DND-41 (cell line): ENCODE measurements around the gene SFXN1.

Experiments
- ATAC-seq: fragments of 200-7000 bp; cut with Tn5 transposase; 3 replicates; pipeline ENCODE4 v1.9.1; 2021; ENCODE audit warnings: low read depth; ENCODE audit not compliant: insufficient read depth
- DNase-seq: peaks from one replicate; pipeline ENCODE4 v3.0.0-alpha.2; 2020
- H2AFZ ChIP-seq: 2 replicates; pipeline ENCODE4 v1.6.0; 2012; ENCODE audit warnings: low read depth, low read length
- H3K27ac ChIP-seq: 2 replicates; pipeline ENCODE4 v1.5.1; 2012; ENCODE audit warnings: low read length, inconsistent platforms
- H3K27me3 ChIP-seq: fragments of 200-600 bp; sonication (generic); 2 replicates; pipeline ENCODE4 v1.6.0; 2012; ENCODE audit warnings: low read length, mild to moderate bottlenecking, inconsistent platforms; ENCODE audit not compliant: insufficient read depth, poor library complexity
- H3K36me3 ChIP-seq: 2 replicates; pipeline ENCODE4 v1.5.1; 2012; ENCODE audit warnings: low read length, inconsistent platforms; ENCODE audit not compliant: insufficient read depth
- H3K4me1 ChIP-seq: 2 replicates; pipeline ENCODE4 v1.5.1; 2012; ENCODE audit warnings: mild to moderate bottlenecking, low read length; ENCODE audit not compliant: insufficient read depth
- H3K4me2 ChIP-seq: 2 replicates; pipeline ENCODE4 v1.6.0; 2012; ENCODE audit warnings: mild to moderate bottlenecking, moderate library complexity, low read length, inconsistent platforms; ENCODE audit not compliant: insufficient read depth
- H3K4me3 ChIP-seq, 2 experiments: fragments of 200-600 bp in 1 of 2; shearing (Covaris generic) in 1 of 2; 2 replicates each; pipeline ENCODE4 v1.5.1; 2012 to 2016; ENCODE audit warnings: inconsistent platforms in 2 of 2, low read length in 2 of 2, mild to moderate bottlenecking in 2 of 2, low read depth in 1 of 2, moderate library complexity in 1 of 2
- H3K79me2 ChIP-seq: 2 replicates; pipeline ENCODE4 v1.6.0; 2012; ENCODE audit warnings: low read length, inconsistent platforms; ENCODE audit not compliant: insufficient read depth
- H3K9ac ChIP-seq: 2 replicates; pipeline ENCODE4 v1.6.0; 2012; ENCODE audit warnings: low read depth, mild to moderate bottlenecking, inconsistent platforms, low read length, moderate library complexity
- H3K9me3 ChIP-seq: 2 replicates; pipeline ENCODE4 v1.5.1; 2012; ENCODE audit warnings: low read length, moderate library complexity, mild to moderate bottlenecking, inconsistent platforms; ENCODE audit not compliant: insufficient read depth, severe bottlenecking
- H4K20me1 ChIP-seq: 2 replicates; pipeline ENCODE4 v1.6.0; 2012; ENCODE audit warnings: low read length; ENCODE audit not compliant: insufficient read depth
- EZH2 ChIP-seq: IDR thresholded peaks from 3 replicates; pipeline ENCODE4 v1.6.1; 2012; ENCODE audit warnings: borderline replicate concordance, low read depth, mild to moderate bottlenecking, moderate library complexity, low read length, inconsistent platforms; ENCODE audit not compliant: severe bottlenecking
- TF ChIP-seq, protein P1 (sequence below): IDR thresholded peaks from 2 replicates; pipeline ENCODE4 v1.5.1; 2012; ENCODE audit warnings: borderline replicate concordance, low read length, moderate library complexity, mild to moderate bottlenecking; ENCODE audit not compliant: poor library complexity, severe bottlenecking; ENCODE audit errors: extremely low read depth

The SFXN1 gene

DNA sequence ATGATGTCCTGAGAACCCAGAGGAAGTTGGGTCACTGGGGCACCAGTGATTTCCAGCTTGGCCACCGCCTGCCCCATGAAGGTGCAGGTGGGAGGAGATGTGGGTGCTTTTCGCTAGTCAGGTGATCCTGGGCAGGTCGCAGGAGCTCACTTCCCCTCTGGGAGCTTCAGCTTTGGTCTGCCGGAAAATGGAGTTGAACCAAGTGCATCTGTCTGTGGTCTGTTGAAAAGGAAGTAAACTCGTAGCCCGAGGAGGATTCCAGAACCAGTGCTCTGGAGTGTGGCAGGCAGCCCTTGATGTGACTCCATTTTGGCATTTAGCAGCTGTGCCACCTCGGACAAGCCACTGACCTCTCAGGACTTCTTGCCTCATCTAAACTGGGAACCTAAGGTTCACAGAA is 97.7 kb downstream of the SFXN1 start:
- Histone ChIP-seq H3K27me3 (no peaks in the 10 kb centered on the region), H2AFZ (no peak overlapping the region), H3K4me1 (no peaks in the 10 kb centered on the region), H3K36me3 (no peaks in the 10 kb centered on the region), H3K4me3 (no peak overlapping the region), H4K20me1 (no peaks in the 10 kb centered on the region), H3K4me2 (no peak overlapping the region), H3K79me2 (no peaks in the 10 kb centered on the region), H3K9me3 (no peaks in the 10 kb centered on the region), H3K27ac (no peak overlapping the region), H3K9ac (no peak overlapping the region)
- DNase-seq (no peak), ATAC-seq (no peak)
- no peak for TF ChIP-seq EZH2
- TF ChIP-seq, protein P1, sequence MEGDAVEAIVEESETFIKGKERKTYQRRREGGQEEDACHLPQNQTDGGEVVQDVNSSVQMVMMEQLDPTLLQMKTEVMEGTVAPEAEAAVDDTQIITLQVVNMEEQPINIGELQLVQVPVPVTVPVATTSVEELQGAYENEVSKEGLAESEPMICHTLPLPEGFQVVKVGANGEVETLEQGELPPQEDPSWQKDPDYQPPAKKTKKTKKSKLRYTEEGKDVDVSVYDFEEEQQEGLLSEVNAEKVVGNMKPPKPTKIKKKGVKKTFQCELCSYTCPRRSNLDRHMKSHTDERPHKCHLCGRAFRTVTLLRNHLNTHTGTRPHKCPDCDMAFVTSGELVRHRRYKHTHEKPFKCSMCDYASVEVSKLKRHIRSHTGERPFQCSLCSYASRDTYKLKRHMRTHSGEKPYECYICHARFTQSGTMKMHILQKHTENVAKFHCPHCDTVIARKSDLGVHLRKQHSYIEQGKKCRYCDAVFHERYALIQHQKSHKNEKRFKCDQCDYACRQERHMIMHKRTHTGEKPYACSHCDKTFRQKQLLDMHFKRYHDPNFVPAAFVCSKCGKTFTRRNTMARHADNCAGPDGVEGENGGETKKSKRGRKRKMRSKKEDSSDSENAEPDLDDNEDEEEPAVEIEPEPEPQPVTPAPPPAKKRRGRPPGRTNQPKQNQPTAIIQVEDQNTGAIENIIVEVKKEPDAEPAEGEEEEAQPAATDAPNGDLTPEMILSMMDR, result no peak

DNA sequence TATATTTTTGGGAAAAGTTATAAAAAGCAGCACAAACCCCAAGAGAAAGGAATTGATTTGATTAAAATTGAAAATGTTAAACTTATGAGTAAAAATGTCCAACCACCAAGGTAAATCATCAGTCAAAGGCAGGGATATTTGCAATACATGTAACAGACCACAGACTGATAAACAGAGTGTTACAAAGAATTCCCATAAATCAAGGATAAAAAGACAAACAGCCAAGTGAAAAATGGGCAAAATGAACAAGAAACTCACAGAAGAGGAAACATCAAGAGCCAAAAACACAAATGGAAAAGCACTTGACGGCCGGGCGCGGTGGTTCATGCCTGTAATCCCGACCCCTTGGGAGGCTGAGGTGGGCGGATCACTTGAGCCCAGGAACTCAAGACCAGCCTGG is 98.2 kb downstream of the SFXN1 start:
- Histone ChIP-seq H3K4me2 (no peak overlapping the region), H3K9me3 (no peaks in the 10 kb centered on the region)

More for the DNA sequence above, 98.2 kb downstream of the SFXN1 start:
- Histone ChIP-seq H3K27me3 (no peaks in the 10 kb centered on the region), H3K36me3 (no peaks in the 10 kb centered on the region), H2AFZ (no peak overlapping the region), H3K4me1 (no peaks in the 10 kb centered on the region), H4K20me1 (no peaks in the 10 kb centered on the region), H3K9ac (no peak overlapping the region), H3K79me2 (no peaks in the 10 kb centered on the region), H3K4me3 (no peak overlapping the region), H3K27ac (no peak overlapping the region)
- ATAC-seq, result no peak
- no peak for TF ChIP-seq EZH2
- TF ChIP-seq, protein P1, result no peak
- no peak for DNase-seq
